Measurements from ENCODE around the gene CD82.

Gene CD82

DNA sequence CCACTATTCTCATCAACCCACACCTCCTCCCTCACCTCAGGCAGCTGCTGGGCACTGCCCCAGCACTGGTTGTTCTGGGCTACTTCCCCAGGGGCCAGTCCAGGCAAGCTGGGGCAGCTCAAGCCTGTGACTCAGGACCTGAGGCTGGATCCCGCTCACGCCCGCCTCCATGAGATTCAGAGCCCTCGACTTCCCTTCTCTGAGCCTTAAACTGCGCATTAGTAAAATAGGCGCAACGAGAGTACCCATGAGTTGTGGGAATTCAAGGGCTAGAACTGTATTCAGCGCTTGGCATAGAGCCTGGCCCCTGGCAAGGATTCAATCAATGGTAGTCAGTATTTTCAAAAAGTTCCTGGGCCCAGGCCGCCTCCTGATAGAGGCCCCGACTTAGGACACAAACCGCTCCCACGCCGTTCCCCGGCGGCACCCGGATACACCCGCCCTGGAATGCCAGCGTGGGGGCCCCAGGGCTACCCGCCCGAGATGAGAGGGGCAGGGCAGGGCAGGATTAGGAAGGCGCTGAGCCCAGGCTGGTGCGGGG is 723 bp upstream of the CD82 start:
- H3K27ac ChIP-seq = peak overlapping the region; percentile 94
- TF ChIP-seq, protein P1, sequence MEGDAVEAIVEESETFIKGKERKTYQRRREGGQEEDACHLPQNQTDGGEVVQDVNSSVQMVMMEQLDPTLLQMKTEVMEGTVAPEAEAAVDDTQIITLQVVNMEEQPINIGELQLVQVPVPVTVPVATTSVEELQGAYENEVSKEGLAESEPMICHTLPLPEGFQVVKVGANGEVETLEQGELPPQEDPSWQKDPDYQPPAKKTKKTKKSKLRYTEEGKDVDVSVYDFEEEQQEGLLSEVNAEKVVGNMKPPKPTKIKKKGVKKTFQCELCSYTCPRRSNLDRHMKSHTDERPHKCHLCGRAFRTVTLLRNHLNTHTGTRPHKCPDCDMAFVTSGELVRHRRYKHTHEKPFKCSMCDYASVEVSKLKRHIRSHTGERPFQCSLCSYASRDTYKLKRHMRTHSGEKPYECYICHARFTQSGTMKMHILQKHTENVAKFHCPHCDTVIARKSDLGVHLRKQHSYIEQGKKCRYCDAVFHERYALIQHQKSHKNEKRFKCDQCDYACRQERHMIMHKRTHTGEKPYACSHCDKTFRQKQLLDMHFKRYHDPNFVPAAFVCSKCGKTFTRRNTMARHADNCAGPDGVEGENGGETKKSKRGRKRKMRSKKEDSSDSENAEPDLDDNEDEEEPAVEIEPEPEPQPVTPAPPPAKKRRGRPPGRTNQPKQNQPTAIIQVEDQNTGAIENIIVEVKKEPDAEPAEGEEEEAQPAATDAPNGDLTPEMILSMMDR (conservative IDR thresholded peaks at IDR 0.05) = no peak

DNA sequence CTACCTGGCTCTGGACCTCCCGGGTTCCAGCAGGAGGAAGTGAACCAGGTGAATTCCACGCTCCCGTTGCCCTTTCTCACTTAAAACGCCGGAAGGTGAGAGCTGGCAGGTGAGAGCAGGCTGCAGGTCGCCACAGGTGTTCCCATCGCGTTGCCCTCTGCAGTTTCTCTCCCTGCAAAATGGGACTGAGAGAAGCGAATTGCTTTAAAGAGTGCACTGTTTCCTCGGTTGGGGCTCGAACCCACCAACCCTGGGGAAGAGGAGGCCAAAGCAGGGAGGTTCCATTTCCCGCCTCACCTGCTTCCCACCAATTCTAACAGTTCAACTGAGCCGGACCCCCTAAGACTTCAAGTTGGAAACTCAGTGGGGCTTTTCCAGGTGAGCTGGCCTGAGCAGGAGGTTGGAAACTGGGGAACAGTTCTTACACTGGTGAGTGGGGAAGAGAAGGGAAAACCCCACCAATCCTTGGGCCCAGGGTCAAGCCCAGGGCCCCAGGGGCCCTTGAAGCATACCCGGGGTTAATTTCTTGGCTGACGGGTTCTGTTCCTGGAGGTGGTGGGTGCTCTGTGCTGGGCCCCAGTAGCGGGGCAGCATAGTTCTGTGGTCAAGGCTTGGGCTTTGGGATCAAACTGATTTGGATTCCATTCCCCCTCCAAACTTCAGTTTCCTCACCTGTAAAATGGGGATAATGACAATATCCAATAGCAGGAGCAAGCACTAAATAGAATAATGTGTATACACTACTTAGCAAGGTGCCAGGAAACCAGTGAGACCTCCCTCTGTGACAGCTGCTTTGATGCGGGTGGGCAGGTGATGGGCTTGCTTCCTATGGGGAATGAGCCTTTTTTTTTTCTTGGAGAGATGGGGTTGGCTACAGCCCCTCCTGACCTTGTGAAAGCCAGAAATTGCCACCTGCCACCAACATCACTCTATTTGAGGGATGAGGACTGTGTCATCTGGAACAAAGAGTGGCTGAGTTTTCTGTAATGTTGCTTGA is 788 bp downstream of the CD82 start:
- H3K27ac ChIP-seq = peak overlapping the region; percentile 94

DNA sequence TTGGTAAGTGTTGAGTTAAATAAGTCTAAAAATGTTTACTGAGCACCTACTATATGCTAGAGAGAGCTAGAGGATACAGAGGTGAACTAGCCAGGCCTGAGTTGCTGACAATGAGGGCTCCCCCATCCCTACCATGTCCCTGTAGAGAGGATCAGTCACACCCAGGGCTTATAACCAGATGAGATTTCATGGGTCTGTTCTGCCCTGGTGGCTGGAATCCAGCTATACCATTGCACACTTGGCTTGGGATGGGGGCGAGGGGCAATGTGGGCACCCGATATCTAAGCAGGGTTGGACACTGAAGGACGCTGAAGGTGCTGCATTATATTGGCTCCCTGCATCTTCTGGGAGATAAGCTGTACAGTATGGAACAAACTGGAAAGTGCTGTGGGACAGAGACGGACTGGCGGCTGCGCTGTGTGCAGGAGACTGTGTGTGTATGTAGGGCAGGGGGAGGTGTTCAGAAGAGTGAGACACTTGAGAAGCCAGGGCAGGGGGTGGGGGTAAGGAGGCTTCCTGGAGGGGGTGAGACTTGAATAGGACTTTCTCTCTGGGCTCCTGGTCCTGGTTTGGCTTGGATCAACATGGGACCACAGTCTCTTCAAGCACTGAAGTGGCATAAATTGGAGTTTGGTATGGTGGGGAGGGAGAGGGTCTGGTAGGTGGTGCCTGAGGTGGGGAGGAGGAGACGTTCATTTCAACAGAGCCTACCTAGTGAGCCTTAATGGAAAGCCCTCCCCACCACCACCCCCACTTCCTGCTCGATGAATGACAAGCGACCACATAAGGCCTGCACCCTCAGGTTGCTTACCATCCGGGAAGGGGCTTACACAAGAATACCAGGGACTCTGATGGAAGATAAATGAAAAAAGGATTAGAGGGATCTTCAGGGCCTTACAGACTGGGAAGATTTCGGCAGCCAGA is 1.8 kb downstream of the CD82 start:
- TF ChIP-seq, protein P1 (conservative IDR thresholded peaks at IDR 0.05) = no peak
- H3K27ac ChIP-seq = no peak overlapping the region

More for the DNA sequence above, 788 bp downstream of the CD82 start:
- TF ChIP-seq, protein P1 (conservative IDR thresholded peaks at IDR 0.05) = no peak

DNA sequence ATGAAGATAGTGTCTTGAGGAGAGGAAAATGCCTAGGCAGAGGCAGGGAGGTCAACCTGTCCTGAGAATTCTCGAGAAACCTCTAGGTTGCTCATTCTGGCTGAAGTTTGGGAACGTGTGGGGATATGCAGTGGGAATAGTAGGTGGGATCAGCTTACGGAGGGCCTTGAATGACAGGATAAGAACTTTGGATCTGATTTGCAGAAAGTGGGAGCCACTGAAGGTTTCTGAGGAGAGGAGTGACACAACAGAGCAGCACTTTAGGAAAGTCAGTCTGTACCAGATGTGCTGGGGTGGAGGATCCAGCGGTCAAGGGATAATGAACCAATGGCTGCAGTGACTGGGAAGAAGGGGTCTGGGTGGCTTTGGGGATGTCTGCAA is 2.4 kb downstream of the CD82 start:
- TF ChIP-seq, protein P1 (conservative IDR thresholded peaks at IDR 0.05) = no peak
- H3K27ac ChIP-seq = no peak overlapping the region

DNA sequence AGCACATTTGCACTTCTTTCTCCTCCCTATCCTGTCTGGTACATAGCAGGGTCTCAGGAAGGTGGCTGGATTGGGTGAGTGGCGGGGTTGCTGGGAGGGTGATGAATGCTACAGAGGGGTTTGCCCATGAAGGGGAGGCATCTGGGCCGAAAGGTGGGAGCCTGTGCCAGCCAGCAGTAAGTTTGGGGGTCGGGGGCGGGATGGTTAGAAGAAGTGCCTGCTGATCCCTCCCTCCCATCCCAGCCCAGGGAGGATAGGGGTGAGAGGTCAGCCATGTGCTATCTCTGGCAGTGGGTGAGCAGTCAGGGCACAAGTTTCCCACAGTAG is 2.8 kb downstream of the CD82 start:
- H3K27ac ChIP-seq = no peak overlapping the region
- TF ChIP-seq, protein P1 (conservative IDR thresholded peaks at IDR 0.05) = no peak

DNA sequence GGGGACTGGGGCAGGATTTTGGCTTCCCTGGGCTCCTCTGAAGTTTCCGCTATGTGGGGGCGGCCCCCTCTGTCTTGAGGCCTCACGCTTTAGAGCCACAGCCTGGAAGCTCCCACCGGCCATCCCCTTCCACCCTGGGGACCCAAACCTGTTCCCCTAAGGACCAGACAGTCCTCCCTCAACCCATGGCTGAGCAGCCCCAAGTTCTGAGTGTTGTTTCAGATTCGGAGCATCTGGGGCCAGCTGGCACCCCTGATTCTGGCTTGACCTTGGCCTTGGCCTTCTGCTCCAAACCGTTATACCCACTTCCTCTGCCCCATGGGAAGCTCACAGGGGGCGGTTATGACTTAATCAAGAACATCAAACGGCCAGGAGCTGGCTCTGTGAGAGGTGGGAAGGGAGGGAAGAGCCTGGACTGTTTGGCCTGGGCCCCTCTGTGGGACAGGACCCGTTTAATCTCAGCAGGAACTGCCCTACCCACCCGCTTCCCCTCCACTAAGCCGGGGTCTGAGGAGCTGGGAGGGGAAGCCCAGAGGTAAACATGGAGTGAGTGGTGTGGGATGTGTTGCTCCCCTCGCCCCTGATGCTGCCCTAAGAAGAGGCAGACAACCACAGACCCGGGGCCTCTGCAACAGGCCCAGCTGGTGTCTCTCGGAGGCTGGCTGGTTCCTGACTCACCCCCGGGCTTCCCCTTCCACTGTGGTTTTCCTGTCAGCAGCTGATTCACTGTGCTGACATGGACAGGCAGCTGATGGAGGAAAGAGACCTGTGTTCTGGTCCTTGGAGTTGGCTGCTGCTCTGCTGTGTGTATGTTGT is 3.4 kb downstream of the CD82 start:
- no peak overlapping the region for H3K27ac ChIP-seq
- TF ChIP-seq, protein P1 (conservative IDR thresholded peaks at IDR 0.05) = no peak

Measured in VCaP (cell line).